Measurements from ENCODE around the gene EPN2. TPM values are rescaled to one million over a fixed set of nuclear protein-coding genes. Genes with fewer than 3 reads are reported as not detected.

The EPN2 gene
- total and polyA plus RNA-seq, 10 of the 15 experiments (the other 5 are each of a cell fraction or from before 2014, with no cell fraction given) = 0.26 to 8.4 (median 4.7) TPM

DNA sequence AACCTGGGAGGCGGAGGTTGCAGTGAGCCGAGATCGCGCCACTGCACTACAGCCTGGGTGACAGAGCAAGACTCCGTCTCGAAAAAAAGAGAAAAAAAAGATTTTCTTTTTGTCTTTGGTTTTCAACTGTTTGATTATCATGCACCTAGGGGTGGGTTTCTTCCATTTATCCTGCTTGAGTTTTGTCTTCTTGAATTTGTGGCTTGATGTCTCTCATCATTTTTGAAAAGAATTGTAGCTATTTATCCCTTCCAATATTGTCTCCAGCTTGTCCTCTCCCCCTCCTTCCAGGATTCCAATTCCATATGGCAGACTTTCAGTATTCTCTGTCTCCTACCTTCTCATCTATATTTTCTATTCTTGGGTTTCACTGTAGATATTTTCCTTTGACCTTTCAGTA is 117.6 kb downstream of the EPN2 start:
- intact Hi-C loops (cut with micrococcal nuclease; ENCODE audit: unreplicated experiment) (no loop called here), in situ Hi-C loops (cut with MboI) (no loop called here)
- no TSS peak for BruUV-seq (replicated peaks)
- RAD21 ChIA-PET (ENCODE audit: unreplicated experiment) = interaction anchor here (1.5 kb wide), 1 partner anchor 8 kb away, joined by 5 read pairs; the partner anchor contains the start of gene B9D1
- DNase-seq (ENCODE audit: low read depth, low spot score) = no peak
- POLR2A ChIA-PET = interaction anchor here (0.6 kb wide), 1 partner anchor 305 kb away, joined by 3 read pairs; no protein-coding TSS in a partner anchor
- Histone ChIP-seq H3K4me2 (ENCODE audit: control insufficient read depth, insufficient read depth) (no peak overlapping the region), H4K20me1 (ENCODE audit: control insufficient read depth, insufficient read depth) (no peaks in the 10 kb centered on the region), H3K27me3 (replicated peaks in 1 of 2; ENCODE audit: control insufficient read depth in 2 of 2, insufficient read depth in 2 of 2, low read length in 1 of 2) (no peaks in the 10 kb centered on the region; a peak in 1 of 4 replicates), H3K4me1 (ENCODE audit: control insufficient read depth, insufficient read depth, low read length) (no peaks in the 10 kb centered on the region), H3K9ac (ENCODE audit: control insufficient read depth, insufficient read depth, low read length) (no peak overlapping the region), H3K79me2 (ENCODE audit: control insufficient read depth, insufficient read depth, low read length) (no peaks in the 10 kb centered on the region), H2AFZ (ENCODE audit: control insufficient read depth, low read depth, low read length) (no peak overlapping the region), H3K36me3 (ENCODE audit: control insufficient read depth in 2 of 2, insufficient read depth in 2 of 2, low read length in 1 of 2) (no peaks in the 10 kb centered on the region), H3K4me3 (no peak overlapping the region), H3K27ac (ENCODE audit: control insufficient read depth, insufficient read depth) (no peak overlapping the region), H3K9me3 (replicated peaks; ENCODE audit: control insufficient read depth, insufficient read depth, low read length) (no peaks in the 10 kb centered on the region)
- no peak for ATAC-seq
- 71% methylated on average over 6 of the region's 6 CpGs for WGBS (ENCODE audit: insufficient coverage, insufficient replicate concordance, low lambda C conversion rate, missing lambda C conversion rate)
- FAIRE-seq = no peak
- CTCF ChIA-PET = interaction anchor here (1.5 to 2.2 kb wide), 3 partner anchors 8 to 48 kb away, joined by 4 to 10 read pairs (median 5); partner anchors contain the start of gene B9D1
- SMC1A ChIA-PET (ENCODE audit: uncharacterized antibody, unreplicated experiment) = interaction anchor here (1.5 kb wide), 1 partner anchor 11 kb away, joined by 4 read pairs; no protein-coding TSS in a partner anchor
- TF ChIP-seq FOXM1 (IDR thresholded peaks at IDR 0.05; ENCODE audit: low read depth, low read length) (no peak), TCF3 (IDR thresholded peaks at IDR 0.05; ENCODE audit: borderline replicate concordance, insufficient read depth, low read depth, low read length) (no peak)

DNA sequence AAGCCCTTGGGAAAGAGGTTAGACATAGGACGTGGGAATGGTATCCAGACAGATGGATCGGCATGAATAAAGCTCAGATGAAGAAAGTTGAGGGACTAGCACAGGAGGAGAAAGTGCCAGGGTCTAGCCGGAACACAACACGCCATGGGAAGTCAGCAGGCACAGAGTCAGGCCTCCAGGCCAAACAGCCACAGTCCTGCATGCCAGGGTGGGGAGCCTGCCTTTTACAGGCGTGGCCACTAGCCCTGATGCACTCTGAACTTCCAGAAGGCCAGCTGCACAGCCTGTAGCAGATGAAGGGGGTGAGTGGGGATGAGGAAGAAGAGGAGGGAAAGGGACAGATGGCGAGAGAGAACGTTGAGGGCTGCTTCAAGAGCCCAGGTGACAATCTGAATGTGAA is 120.2 kb downstream of the EPN2 start:
- Histone ChIP-seq H2AFZ (ENCODE audit: control insufficient read depth, low read depth, low read length) (no peak overlapping the region), H3K27ac (ENCODE audit: control insufficient read depth, insufficient read depth) (no peak overlapping the region), H3K4me2 (ENCODE audit: control insufficient read depth, insufficient read depth) (no peak overlapping the region), H3K4me3 (no peak overlapping the region), H4K20me1 (ENCODE audit: control insufficient read depth, insufficient read depth) (no peaks in the 10 kb centered on the region), H3K36me3 (ENCODE audit: control insufficient read depth in 2 of 2, insufficient read depth in 2 of 2, low read length in 1 of 2) (no peaks in the 10 kb centered on the region), H3K9me3 (replicated peaks; ENCODE audit: control insufficient read depth, insufficient read depth, low read length) (no peaks in the 10 kb centered on the region), H3K79me2 (ENCODE audit: control insufficient read depth, insufficient read depth, low read length) (no peaks in the 10 kb centered on the region), H3K9ac (ENCODE audit: control insufficient read depth, insufficient read depth, low read length) (no peak overlapping the region), H3K27me3 (replicated peaks in 1 of 2; ENCODE audit: control insufficient read depth in 2 of 2, insufficient read depth in 2 of 2, low read length in 1 of 2) (no peaks in the 10 kb centered on the region; a peak in 1 of 4 replicates), H3K4me1 (ENCODE audit: control insufficient read depth, insufficient read depth, low read length) (peaks cover 7% of the 10 kb centered on the region)
- BruUV-seq (replicated peaks) = no TSS peak
- ATAC-seq (no peak), FAIRE-seq (no peak), DNase-seq (ENCODE audit: low read depth, low spot score) (no peak)
- intact Hi-C loops (cut with micrococcal nuclease; ENCODE audit: unreplicated experiment) = no loop called here
- CTCF ChIA-PET = no interaction called here
- 43% methylated on average over 7 of the region's 7 CpGs for WGBS (ENCODE audit: insufficient coverage, insufficient replicate concordance, low lambda C conversion rate, missing lambda C conversion rate)
- POLR2A ChIA-PET = no interaction called here
- in situ Hi-C loops (cut with MboI) = no loop called here
- RAD21 ChIA-PET (ENCODE audit: unreplicated experiment) = no interaction called here
- SMC1A ChIA-PET (ENCODE audit: uncharacterized antibody, unreplicated experiment) = interaction anchor here (1.6 kb wide), 1 partner anchor 29 kb away, joined by 3 read pairs; no protein-coding TSS in a partner anchor
- TF ChIP-seq MYB (IDR thresholded peaks at IDR 0.05; ENCODE audit: borderline replicate concordance, low read depth, low read length) (no peak), RELA (IDR thresholded peaks at IDR 0.05; ENCODE audit: borderline replicate concordance, partially characterized antibody) (no peak), TARDBP (IDR thresholded peaks at IDR 0.05; ENCODE audit: borderline replicate concordance) (no peak), WRNIP1 (IDR thresholded peaks at IDR 0.05; ENCODE audit: borderline replicate concordance, low read depth, low read length) (no peak)
- TF ChIP-seq, protein P1, sequence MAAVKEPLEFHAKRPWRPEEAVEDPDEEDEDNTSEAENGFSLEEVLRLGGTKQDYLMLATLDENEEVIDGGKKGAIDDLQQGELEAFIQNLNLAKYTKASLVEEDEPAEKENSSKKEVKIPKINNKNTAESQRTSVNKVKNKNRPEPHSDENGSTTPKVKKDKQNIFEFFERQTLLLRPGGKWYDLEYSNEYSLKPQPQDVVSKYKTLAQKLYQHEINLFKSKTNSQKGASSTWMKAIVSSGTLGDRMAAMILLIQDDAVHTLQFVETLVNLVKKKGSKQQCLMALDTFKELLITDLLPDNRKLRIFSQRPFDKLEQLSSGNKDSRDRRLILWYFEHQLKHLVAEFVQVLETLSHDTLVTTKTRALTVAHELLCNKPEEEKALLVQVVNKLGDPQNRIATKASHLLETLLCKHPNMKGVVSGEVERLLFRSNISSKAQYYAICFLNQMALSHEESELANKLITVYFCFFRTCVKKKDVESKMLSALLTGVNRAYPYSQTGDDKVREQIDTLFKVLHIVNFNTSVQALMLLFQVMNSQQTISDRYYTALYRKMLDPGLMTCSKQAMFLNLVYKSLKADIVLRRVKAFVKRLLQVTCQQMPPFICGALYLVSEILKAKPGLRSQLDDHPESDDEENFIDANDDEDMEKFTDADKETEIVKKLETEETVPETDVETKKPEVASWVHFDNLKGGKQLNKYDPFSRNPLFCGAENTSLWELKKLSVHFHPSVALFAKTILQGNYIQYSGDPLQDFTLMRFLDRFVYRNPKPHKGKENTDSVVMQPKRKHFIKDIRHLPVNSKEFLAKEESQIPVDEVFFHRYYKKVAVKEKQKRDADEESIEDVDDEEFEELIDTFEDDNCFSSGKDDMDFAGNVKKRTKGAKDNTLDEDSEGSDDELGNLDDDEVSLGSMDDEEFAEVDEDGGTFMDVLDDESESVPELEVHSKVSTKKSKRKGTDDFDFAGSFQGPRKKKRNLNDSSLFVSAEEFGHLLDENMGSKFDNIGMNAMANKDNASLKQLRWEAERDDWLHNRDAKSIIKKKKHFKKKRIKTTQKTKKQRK (IDR thresholded peaks at IDR 0.05; ENCODE audit: low read depth, low read length) = no peak
- TF ChIP-seq, protein P2, sequence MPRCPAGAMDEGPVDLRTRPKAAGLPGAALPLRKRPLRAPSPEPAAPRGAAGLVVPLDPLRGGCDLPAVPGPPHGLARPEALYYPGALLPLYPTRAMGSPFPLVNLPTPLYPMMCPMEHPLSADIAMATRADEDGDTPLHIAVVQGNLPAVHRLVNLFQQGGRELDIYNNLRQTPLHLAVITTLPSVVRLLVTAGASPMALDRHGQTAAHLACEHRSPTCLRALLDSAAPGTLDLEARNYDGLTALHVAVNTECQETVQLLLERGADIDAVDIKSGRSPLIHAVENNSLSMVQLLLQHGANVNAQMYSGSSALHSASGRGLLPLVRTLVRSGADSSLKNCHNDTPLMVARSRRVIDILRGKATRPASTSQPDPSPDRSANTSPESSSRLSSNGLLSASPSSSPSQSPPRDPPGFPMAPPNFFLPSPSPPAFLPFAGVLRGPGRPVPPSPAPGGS (IDR thresholded peaks at IDR 0.05; ENCODE audit: borderline replicate concordance, insufficient read depth, low read depth, low read length, poor library complexity, severe bottlenecking) = no peak
- TF ChIP-seq, protein P3, sequence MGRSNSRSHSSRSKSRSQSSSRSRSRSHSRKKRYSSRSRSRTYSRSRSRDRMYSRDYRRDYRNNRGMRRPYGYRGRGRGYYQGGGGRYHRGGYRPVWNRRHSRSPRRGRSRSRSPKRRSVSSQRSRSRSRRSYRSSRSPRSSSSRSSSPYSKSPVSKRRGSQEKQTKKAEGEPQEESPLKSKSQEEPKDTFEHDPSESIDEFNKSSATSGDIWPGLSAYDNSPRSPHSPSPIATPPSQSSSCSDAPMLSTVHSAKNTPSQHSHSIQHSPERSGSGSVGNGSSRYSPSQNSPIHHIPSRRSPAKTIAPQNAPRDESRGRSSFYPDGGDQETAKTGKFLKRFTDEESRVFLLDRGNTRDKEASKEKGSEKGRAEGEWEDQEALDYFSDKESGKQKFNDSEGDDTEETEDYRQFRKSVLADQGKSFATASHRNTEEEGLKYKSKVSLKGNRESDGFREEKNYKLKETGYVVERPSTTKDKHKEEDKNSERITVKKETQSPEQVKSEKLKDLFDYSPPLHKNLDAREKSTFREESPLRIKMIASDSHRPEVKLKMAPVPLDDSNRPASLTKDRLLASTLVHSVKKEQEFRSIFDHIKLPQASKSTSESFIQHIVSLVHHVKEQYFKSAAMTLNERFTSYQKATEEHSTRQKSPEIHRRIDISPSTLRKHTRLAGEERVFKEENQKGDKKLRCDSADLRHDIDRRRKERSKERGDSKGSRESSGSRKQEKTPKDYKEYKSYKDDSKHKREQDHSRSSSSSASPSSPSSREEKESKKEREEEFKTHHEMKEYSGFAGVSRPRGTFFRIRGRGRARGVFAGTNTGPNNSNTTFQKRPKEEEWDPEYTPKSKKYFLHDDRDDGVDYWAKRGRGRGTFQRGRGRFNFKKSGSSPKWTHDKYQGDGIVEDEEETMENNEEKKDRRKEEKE (IDR thresholded peaks at IDR 0.05) = no peak

Data from GM12878 (cell line).